PC-9 (cell line): Measurements from ENCODE around the gene NMUR1.

Experiments
- EZH2 ChIP-seq: fragments of 200-600 bp; sonication (generic); IDR thresholded peaks from 2 replicates; pipeline ENCODE4 v1.8.0; 2017; ENCODE audit warnings: antibody characterized with exemption, low read depth
- TF ChIP-seq, protein P1 (sequence below): fragments of 200-600 bp; sonication (generic); conservative IDR thresholded peaks from 2 replicates; pipeline ENCODE4 v1.6.1; 2017; ENCODE audit warnings: mixed run types, antibody characterized with exemption, mild to moderate bottlenecking, moderate library complexity

GRCh38 chr2:231556981-231557380, 26.7 kb upstream of the NMUR1 start:
- TF ChIP-seq, protein P1, sequence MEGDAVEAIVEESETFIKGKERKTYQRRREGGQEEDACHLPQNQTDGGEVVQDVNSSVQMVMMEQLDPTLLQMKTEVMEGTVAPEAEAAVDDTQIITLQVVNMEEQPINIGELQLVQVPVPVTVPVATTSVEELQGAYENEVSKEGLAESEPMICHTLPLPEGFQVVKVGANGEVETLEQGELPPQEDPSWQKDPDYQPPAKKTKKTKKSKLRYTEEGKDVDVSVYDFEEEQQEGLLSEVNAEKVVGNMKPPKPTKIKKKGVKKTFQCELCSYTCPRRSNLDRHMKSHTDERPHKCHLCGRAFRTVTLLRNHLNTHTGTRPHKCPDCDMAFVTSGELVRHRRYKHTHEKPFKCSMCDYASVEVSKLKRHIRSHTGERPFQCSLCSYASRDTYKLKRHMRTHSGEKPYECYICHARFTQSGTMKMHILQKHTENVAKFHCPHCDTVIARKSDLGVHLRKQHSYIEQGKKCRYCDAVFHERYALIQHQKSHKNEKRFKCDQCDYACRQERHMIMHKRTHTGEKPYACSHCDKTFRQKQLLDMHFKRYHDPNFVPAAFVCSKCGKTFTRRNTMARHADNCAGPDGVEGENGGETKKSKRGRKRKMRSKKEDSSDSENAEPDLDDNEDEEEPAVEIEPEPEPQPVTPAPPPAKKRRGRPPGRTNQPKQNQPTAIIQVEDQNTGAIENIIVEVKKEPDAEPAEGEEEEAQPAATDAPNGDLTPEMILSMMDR: no peak
- TF ChIP-seq EZH2: no peak
